NCI-H510A (cell line): Measurements from ENCODE around the gene ZNF367.
A peak's percentile ranks its signal among the peaks of the same experiment; 100 is the strongest.
"Not testable (repeated sequence)": the region's sequence is repeated elsewhere in the genome, so short reads cannot be mapped to it uniquely, and the experiment has no call there.

Source experiments
- DNase-seq: peaks from one replicate; lab custom pipeline; 2025; lab: John Stamatoyannopoulos, UW

ZNF367 gene

DNA sequence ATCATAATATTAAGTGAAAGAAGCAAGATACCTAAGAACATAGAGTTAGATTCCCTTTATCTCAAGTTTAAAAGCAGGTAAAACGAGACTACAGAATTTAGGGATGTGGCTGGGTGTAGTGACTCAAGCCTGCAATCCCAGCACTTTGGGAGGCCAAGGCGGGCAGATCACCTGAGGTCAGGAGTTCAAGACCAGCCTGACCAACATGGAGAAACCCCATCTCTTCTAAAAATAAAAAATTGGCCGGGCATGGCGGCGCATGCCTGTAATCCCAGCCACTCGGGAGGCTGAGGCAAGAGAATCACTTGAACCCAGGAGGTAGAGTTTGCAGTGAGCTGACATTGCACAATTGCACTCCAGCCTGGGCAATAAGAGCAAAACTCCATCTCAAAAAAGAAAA is 56.1 kb downstream of the ZNF367 start:
- DNase-seq: not testable (repeated sequence)

DNA sequence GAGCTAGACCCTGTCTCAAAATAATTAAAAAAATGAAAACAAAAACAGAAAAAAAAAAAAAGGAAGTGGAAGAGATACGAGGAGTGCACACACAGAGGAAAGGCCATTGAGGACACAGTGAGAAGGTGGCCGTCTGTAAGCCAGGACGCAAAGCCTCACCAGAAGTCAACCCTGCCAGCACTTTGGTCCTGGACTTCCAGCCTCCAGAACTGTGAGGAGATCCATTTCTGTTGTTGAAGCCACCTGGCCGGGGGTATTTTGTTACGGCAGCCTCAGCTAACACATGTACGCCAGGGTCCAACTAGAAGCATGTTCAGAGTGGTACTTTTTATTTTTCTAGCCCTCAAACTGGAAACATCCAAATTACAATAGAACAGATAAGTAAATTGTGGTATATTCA is 56.5 kb downstream of the ZNF367 start:
- DNase-seq: no peak

DNA sequence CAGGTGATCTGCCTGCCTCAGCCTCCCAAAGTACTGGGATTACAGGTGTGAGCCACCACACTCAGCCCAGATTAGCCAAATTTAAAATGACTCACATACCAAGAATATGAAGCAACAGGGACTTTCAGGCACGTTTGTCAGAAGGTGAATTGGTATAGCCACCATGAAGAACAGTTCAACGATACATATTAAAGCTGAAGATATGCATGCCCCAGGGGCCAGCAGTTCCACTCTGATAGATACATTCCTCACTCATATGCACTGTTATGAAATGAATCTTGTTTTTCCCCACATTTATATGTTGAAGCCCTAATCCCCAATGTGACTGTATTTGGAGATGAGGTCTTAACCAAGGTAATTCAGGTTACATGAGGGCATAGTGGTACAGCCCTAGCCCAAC is 57.2 kb downstream of the ZNF367 start:
- DNase-seq: no peak

DNA sequence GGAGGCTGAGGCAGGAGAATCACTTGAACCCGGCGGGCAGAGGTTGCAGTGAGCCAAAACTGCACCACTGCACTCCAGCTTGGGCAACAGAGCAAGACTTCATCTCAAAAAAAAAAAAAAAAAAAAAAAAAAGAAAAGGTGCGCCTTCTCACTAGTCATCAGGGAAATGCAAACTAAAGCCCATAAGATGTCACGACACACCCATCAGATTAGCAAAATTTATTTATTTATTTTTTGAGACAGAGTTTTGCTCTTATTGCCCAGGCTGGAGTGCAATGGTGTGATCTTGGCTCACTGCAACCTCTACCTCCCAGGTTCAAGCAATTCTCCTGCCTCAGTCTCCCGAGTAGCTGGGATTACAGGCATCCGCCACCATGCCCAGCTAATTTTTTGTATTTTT is 57.6 kb downstream of the ZNF367 start:
- DNase-seq: not testable (repeated sequence)

DNA sequence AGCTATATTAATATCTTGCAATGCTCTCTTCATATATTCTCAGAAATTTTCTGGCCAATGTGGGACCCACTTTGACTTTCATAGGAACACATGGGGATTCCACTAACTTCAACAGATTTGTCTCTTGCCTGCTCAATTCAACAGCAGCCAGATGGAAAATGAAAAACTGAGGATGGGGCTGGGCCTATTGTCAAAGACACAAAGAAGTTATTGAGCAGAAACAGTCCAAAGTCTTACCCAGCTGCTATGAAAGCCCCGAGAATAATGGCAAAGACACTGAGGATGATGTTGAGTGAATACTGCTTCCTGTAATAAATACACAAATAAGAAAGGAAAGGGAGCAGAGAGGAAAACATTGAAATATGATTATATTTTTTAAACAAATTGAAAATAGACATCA is 67.3 kb downstream of the ZNF367 start:
- no peak for DNase-seq

DNA sequence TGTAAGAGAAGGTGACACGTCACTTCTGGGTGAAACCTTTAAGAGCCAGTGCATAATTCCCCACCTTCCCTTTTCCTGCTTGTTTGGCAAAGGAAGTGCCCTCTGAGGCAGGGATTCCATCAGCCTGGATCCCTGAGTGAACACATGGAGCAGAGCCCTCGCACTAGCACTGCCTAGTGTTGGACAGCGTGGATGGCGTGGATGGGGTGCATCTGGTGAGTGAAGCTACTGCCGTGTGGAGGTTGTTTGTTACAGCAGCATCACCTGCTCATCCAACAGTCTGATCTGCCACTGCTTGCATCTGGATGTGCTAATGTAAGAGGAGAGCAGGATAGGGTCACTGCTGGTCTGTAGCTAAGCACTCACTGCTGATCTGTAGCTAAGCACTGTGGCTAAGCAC is 69.9 kb downstream of the ZNF367 start:
- DNase-seq: no peak

DNA sequence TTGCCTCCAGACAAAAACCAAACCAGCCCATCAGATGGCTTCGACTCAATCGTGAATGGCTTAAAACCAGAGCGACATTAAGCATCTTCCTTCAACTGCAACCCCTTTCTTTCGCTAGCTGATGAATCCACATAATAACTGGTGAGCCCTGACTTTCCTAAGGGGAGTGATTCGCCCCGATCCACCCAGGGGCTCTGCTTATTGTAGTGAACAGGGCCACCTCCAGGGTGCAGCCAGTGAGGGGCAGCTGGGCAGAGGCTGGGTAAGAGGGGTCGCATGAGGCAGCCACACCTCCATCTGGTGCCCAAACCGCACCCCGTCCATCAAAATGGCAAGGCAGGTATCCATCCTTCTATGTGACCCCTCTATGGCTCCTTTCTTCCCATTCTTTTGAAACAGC is 72.6 kb downstream of the ZNF367 start:
- DNase-seq: no peak

DNA sequence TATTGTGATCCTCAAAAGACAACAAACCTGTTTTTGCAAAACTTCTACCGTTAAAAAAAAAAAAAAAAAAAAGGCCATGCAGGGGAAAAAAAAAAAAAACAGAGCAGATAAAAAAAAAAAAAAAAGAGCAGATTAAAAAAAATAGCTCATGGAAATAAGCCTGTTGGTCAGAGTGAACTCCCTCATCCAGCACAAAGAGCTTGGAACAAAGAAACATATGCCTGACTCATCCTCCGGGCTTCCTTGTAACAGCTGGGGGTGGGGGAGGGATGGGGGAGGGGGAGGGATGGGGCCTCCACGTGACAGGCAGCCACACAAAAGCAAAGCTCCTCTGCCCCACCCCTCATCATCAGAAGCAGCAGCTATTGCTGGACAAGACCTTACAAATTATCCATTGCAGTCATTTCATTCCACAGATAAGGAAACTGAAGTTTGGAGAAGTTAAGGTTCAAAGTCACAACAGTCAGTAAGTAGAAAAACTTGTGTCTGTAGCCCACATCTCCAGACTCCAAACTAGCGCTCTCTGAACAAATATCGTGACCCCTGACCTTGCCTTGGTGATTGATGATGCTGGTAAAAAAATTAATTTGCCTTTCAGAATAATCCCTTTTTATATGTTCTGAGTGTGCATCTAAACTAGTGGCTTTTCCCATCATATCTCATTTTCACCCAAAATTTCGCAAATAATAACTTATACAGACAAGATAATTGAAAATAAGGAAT is 73.6 kb downstream of the ZNF367 start:
- peak; percentile 47 for DNase-seq

DNA sequence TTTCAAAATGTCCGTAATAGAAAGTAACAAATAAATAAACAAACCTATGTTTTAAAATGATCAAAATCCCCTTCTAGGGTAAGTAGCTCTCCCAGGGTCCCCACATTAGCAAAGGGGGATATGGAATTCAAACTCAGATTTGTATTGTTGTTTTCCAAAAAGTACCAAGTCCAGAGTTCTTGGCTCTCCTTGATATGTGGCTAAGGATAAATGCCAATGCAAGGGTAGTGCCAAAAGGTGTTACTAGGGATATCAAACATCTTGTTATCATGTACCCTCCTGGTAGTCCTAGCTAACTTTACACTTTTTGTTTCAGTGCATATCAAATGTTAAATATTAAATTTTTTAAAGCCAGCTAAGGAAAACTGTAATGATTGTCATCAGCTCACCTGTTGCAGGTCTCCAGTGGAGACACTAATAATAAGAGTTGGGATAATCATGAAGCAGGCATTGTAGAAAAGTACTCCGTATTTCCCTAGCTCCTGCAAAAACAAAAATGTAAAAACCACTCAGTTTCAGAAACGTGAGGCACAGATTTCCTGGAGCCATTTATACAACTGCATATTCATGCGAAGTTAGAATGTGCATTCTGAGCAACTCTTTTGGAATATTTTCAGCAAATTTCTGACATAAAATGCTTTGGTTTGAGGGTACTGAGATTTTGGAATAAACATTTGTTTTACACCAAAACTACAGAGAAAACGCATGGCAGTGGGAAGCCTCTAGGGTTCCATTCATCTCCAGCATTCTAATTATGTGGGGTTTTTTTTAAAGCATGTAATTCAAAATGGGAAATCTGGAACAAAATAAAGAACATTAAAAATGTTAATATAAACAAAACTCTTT is 74.4 kb downstream of the ZNF367 start:
- no peak for DNase-seq

DNA sequence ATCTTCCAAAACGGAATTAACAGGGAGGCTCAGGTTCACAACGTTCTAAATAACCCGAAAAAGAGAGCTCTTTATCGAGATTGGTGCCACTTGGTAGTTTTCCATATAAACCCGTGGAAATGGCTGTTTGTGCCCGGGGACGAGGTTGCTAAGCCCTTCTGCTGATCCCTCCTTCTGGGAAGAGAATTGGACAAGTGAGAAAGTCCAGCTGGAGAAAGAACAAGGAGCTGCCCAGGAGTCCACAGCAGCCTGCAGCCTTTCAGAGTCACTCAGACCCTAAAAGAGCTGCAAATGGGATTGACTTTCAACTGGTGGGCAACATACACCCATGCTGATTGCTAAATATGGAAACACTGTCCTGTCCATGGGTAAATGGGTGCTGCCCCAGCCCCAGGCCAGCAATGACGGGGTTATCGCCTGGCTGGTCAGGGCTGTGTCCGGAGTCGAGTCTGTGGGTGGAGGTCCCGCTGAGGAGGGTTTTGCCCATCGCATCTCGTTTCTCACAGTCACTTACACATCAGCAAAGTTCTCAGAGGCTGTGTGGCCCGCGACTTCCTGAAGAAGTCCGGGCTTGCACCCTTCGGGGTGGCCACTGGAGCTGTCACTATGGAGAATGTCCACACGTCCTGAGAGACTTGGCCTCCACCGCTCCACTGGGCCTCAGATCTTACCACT is 75.5 kb downstream of the ZNF367 start:
- DNase-seq: no peak

DNA sequence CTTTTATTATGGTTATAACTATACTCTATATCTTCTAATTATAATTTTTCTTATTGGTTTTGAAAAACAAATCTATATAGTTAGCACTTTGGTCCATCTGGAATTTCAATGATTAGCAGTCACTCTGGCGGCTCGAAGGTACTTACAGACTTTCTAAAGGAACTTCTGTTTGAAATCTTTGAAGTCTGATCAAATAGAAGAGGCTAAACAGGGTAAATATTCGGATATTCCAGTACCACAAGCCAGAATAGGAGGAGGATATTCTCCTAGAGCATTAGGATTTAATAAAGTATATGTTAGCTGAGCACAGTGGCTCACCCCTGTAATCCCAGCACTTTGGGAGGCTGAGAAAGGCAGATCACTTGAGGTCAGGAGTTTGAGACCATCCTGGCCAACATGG is 77.5 kb downstream of the ZNF367 start:
- no peak for DNase-seq

DNA sequence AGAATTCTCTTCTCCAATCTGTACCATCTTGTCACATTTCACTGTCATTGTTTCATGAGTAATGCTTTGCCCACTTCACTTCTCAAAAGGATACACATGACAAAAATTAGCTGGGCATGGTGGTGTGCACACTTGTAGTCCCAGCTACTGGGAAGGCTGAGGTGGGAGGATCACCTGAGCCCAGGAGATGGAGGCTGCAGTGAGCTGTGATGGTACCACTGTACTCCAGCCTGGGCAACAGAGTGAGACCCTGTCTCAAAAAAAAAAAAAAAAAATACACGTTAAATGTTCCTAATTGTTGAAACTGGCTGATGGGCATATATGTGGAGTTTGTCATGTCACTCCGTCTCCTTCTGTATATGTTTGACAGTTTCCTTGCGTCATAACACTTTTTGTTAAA is 79.9 kb downstream of the ZNF367 start:
- no peak for DNase-seq
